G401.6 (cell line): ENCODE results near the gene CCNF.
"Not testable (repeated sequence)": the region's sequence is repeated elsewhere in the genome, so short reads cannot be mapped to it uniquely, and the experiment has no call there.

Source experiments
- FAIRE-seq: peaks from 2 replicates; lab custom pipeline; 2012; peaks lifted over from hg19 to GRCh38; lab: Jason Lieb, UNC

CCNF gene

GRCh38 chr16:2472885-2473445, 43.7 kb downstream of the CCNF start:
- FAIRE-seq: no peak

- FAIRE-seq: no peak
These were observed 44.2 kb downstream of the CCNF start for GRCh38 chr16:2473446-2473926.

GRCh38 chr16:2473999-2474876, 45.0 kb downstream of the CCNF start:
- FAIRE-seq: no peak

GRCh38 chr16:2474877-2475412, 45.7 kb downstream of the CCNF start, which contains the start of gene TBC1D24:
TBC1D24 (plus strand) TSS chr16:2475127; CDS start chr16:2496149, 21,022 bp downstream.
- FAIRE-seq: no peak

- no peak for FAIRE-seq
These were observed 46.4 kb downstream of the CCNF start for GRCh38 chr16:2475413-2476344.

GRCh38 chr16:2476345-2476720, 47.1 kb downstream of the CCNF start:
- no peak for FAIRE-seq

- no peak for FAIRE-seq
These were observed 47.5 kb downstream of the CCNF start for GRCh38 chr16:2476741-2477140.

- FAIRE-seq: no peak
These were observed 48.1 kb downstream of the CCNF start for GRCh38 chr16:2477327-2477726.

GRCh38 chr16:2478279-2478678, 49.0 kb downstream of the CCNF start:
- no peak for FAIRE-seq

- FAIRE-seq: not testable (repeated sequence)
These were observed 50.7 kb downstream of the CCNF start for GRCh38 chr16:2479996-2480395.

GRCh38 chr16:2480948-2481347, 51.7 kb downstream of the CCNF start:
- no peak for FAIRE-seq

- FAIRE-seq: no peak
These were observed 52.4 kb downstream of the CCNF start for GRCh38 chr16:2481676-2482075.

- FAIRE-seq: no peak
These were observed 53.0 kb downstream of the CCNF start for GRCh38 chr16:2482249-2482648.

- FAIRE-seq: no peak
These were observed 53.7 kb downstream of the CCNF start for GRCh38 chr16:2482708-2483534.

GRCh38 chr16:2483939-2484897, 55.0 kb downstream of the CCNF start:
- no peak for FAIRE-seq

- no peak for FAIRE-seq
These were observed 55.8 kb downstream of the CCNF start for GRCh38 chr16:2484898-2485508.

GRCh38 chr16:2485811-2486507, 56.7 kb downstream of the CCNF start:
- no peak for FAIRE-seq

- no peak for FAIRE-seq
These were observed 57.6 kb downstream of the CCNF start for GRCh38 chr16:2486645-2487516.
